Fibroblast of lung (primary cell): ENCODE results near the gene MYL11. TPM values are rescaled to one million over a fixed set of nuclear protein-coding genes. Genes with fewer than 3 reads are reported as not detected.
A peak's percentile ranks its signal among the peaks of the same experiment; 100 is the strongest.

Source experiments
- DNase-seq, 2 donors: peaks; one replicate each; pipeline versions ENCODE4 v3.0.0 to v3.0.0-alpha.2; 2010; ENCODE audit warnings: low read depth in 2 of 2
- H2AFZ ChIP-seq: 2 replicates; pipeline ENCODE4 v1.5.1; 2012; ENCODE audit warnings: low read length, control low read depth, inconsistent platforms
- H3K27ac ChIP-seq: 2 replicates; pipeline ENCODE4 v1.5.1; 2011; ENCODE audit warnings: low read length, control low read depth; ENCODE audit not compliant: insufficient read depth
- H3K27me3 ChIP-seq: 2 replicates; pipeline ENCODE4 v1.5.1; 2011; ENCODE audit warnings: mild to moderate bottlenecking, low read length; ENCODE audit not compliant: control insufficient read depth, insufficient read depth
- H3K36me3 ChIP-seq: 2 replicates; pipeline ENCODE4 v1.5.1; 2011; ENCODE audit warnings: low read length; ENCODE audit not compliant: control insufficient read depth, insufficient read depth
- H3K4me1 ChIP-seq: 2 replicates; pipeline ENCODE4 v1.5.1; 2011; ENCODE audit warnings: low read length; ENCODE audit not compliant: control insufficient read depth, insufficient read depth; ENCODE audit errors: extremely low read depth
- H3K4me2 ChIP-seq: 2 replicates; pipeline ENCODE4 v1.5.1; 2011; ENCODE audit warnings: low read length, control low read depth; ENCODE audit not compliant: insufficient read depth; ENCODE audit errors: extremely low read depth
- H3K4me3 ChIP-seq, 4 experiments: fragments of 200-600 bp in 1 of 4; sonication (generic) in 1 of 4; replicated peaks in 1 of 4; 2 replicates each; pipeline ENCODE4 v1.5.1; 2011 to 2016; ENCODE audit warnings: low read length in 4 of 4, low read depth in 3 of 4, mild to moderate bottlenecking in 3 of 4, control low read depth in 2 of 4, inconsistent platforms in 1 of 4, mixed read lengths in 1 of 4; ENCODE audit not compliant: insufficient read depth in 1 of 4; ENCODE audit errors: control extremely low read depth in 1 of 4
- H3K79me2 ChIP-seq: 2 replicates; pipeline ENCODE4 v1.5.1; 2012; ENCODE audit warnings: mild to moderate bottlenecking, low read length, inconsistent platforms; ENCODE audit not compliant: control insufficient read depth, insufficient read depth
- H3K9ac ChIP-seq: 2 replicates; pipeline ENCODE4 v1.5.1; 2011; ENCODE audit warnings: mild to moderate bottlenecking, low read length, control low read depth; ENCODE audit not compliant: insufficient read depth
- H3K9me3 ChIP-seq: 2 replicates; pipeline ENCODE4 v1.5.1; 2012; ENCODE audit warnings: low read depth, low read length; ENCODE audit not compliant: control insufficient read depth, insufficient read depth
- H4K20me1 ChIP-seq: 2 replicates; pipeline ENCODE4 v1.5.1; 2011; ENCODE audit warnings: low read length; ENCODE audit not compliant: control insufficient read depth, insufficient read depth; ENCODE audit errors: extremely low read depth
- CTCF ChIP-seq, 2 donors: IDR thresholded peaks in 1 of 2; conservative IDR thresholded peaks in 1 of 2; 1 replicate in 1 of 2; 2 replicates in 1 of 2; pipeline ENCODE4 v1.5.1; 2011 to 2012; ENCODE audit warnings: low read length in 2 of 2, control low read depth in 1 of 2, inconsistent platforms in 1 of 2, low read depth in 1 of 2, mild to moderate bottlenecking in 1 of 2
- EZH2 ChIP-seq: IDR thresholded peaks from 2 replicates; pipeline ENCODE4 v1.5.1; 2012; ENCODE audit warnings: low read length, control low read depth, mild to moderate bottlenecking; ENCODE audit errors: missing control alignments
- polyA plus RNA-seq, 2 donors: library from polyadenylated mRNA; depleted of rRNA in 1 of 2; stranded (reverse) in 1 of 2; unstranded in 1 of 2; fragments of >200 nt; gene quantifications; 2 replicates each; pipeline ENCODE4 v1.2.1, GENCODE V29; 2011 to 2012; ENCODE audit warnings: missing spikeins in 1 of 2
- total RNA-seq: library from RNA; depleted of rRNA; stranded (reverse); fragments of >200 nt; gene quantifications from 2 replicates; pipeline ENCODE4 v1.2.1, GENCODE V29; 2014

Gene MYL11
- total and polyA plus RNA-seq, 2 donors (not counting 1 experiment from before 2014, with no cell fraction given), result 0.45 TPM; not detected in 1

- DNase-seq, result no peak
- Histone ChIP-seq H2AFZ (no peak overlapping the region), H4K20me1 (no peaks in the 10 kb centered on the region), H3K9me3 (no peaks in the 10 kb centered on the region), H3K9ac (no peak overlapping the region), H3K4me1 (peaks cover 6% of the 10 kb centered on the region), H3K27ac (no peak overlapping the region), H3K79me2 (peaks cover 48% of the 10 kb centered on the region), H3K27me3 (no peaks in the 10 kb centered on the region), H3K4me2 (no peak overlapping the region), H3K36me3 (peaks cover 16% of the 10 kb centered on the region), H3K4me3 (no peak overlapping the region)
- TF ChIP-seq EZH2 (no peak), CTCF (conservative IDR thresholded peaks at IDR 0.05 in 1 of 2, IDR thresholded peaks at IDR 0.05 in 1 of 2; ENCODE audit: low read depth in 1 of 2, low read length in 2 of 2) (no peak)
These were observed 13.4 kb upstream of the MYL11 start for GRCh38 chr16:30361180-30361579.

- Histone ChIP-seq H3K36me3 (peaks cover 1% of the 10 kb centered on the region), H4K20me1 (no peaks in the 10 kb centered on the region)
These were observed 9.4 kb upstream of the MYL11 start for GRCh38 chr16:30365200-30365599.

GRCh38 chr16:30366511-30366910, 8.1 kb upstream of the MYL11 start:
- no peaks in the 10 kb centered on the region for H4K20me1 ChIP-seq
- no peaks in the 10 kb centered on the region for H3K27me3 ChIP-seq
- H3K4me2 ChIP-seq, result no peak overlapping the region
- no peaks in the 10 kb centered on the region for H3K9me3 ChIP-seq
- no peak overlapping the region for H3K27ac ChIP-seq
- peaks cover 3% of the 10 kb centered on the region for H3K4me1 ChIP-seq
- no peak overlapping the region for H2AFZ ChIP-seq
- H3K79me2 ChIP-seq, result peaks cover 72% of the 10 kb centered on the region
- no peaks in the 10 kb centered on the region for H3K36me3 ChIP-seq
- no peak overlapping the region for H3K9ac ChIP-seq
- no peak for TF ChIP-seq EZH2
- TF ChIP-seq CTCF (conservative IDR thresholded peaks at IDR 0.05 in 1 of 2, IDR thresholded peaks at IDR 0.05 in 1 of 2; ENCODE audit: low read depth in 1 of 2, low read length in 2 of 2), result no peak
- DNase-seq, result no peak
- peak overlapping the region in 1 of 4 experiments; percentile 89 for H3K4me3 ChIP-seq

More at GRCh38 chr16:30365200-30365599, 9.4 kb upstream of the MYL11 start:
- Histone ChIP-seq H3K9me3 (no peaks in the 10 kb centered on the region), H3K4me3 (no peak overlapping the region), H3K79me2 (peaks cover 77% of the 10 kb centered on the region), H2AFZ (no peak overlapping the region), H3K4me2 (no peak overlapping the region), H3K27me3 (no peaks in the 10 kb centered on the region), H3K4me1 (peaks cover 2% of the 10 kb centered on the region), H3K27ac (no peak overlapping the region), H3K9ac (no peak overlapping the region)
- TF ChIP-seq CTCF (conservative IDR thresholded peaks at IDR 0.05 in 1 of 2, IDR thresholded peaks at IDR 0.05 in 1 of 2; ENCODE audit: low read depth in 1 of 2, low read length in 2 of 2) (no peak), EZH2 (no peak)
- no peak for DNase-seq
